MM.1S (cell line): ENCODE results near the gene ZFYVE28.

Experiments used
- DNase-seq: peaks from one replicate; pipeline ENCODE4 v3.0.0-alpha.2; 2015
- H2AFZ ChIP-seq: fragments of 300-600 bp; sonication (generic); 2 replicates; pipeline ENCODE4 v1.6.0; 2016; ENCODE audit warnings: antibody characterized with exemption, low read length
- H3F3A ChIP-seq: fragments of 300-600 bp; sonication (generic); 2 replicates; pipeline ENCODE4 v1.6.1; 2016; ENCODE audit warnings: mild to moderate bottlenecking, antibody characterized with exemption, low read length, moderate library complexity, mixed read lengths; ENCODE audit not compliant: insufficient read depth
- H3K27ac ChIP-seq: fragments of 300-600 bp; sonication (generic); 2 replicates; pipeline ENCODE4 v1.5.1; 2016; ENCODE audit warnings: mild to moderate bottlenecking, low read length
- H3K27me3 ChIP-seq: fragments of 300-600 bp; sonication (generic); replicated peaks from 2 replicates; pipeline ENCODE4 v1.6.0; 2016; ENCODE audit warnings: low read length; ENCODE audit not compliant: insufficient read depth
- H3K36me3 ChIP-seq: fragments of 300-600 bp; sonication (generic); replicated peaks from 2 replicates; pipeline ENCODE4 v1.6.1; 2016; ENCODE audit warnings: mild to moderate bottlenecking, low read length, mixed read lengths; ENCODE audit not compliant: insufficient read depth
- H3K4me1 ChIP-seq: fragments of 300-600 bp; sonication (generic); 2 replicates; pipeline ENCODE4 v1.6.1; 2016; ENCODE audit warnings: low read length, mixed read lengths
- H3K4me2 ChIP-seq: fragments of 300-600 bp; sonication (generic); 2 replicates; pipeline ENCODE4 v1.6.0; 2016; ENCODE audit warnings: low read depth, low read length
- H3K4me3 ChIP-seq: fragments of 300-600 bp; sonication (generic); 2 replicates; pipeline ENCODE4 v1.5.1; 2016; ENCODE audit warnings: low read length, mixed read lengths
- H3K79me2 ChIP-seq: fragments of 300-600 bp; sonication (generic); 2 replicates; pipeline ENCODE4 v1.6.1; 2016; ENCODE audit warnings: mixed run types, low read length, mixed read lengths
- H3K9ac ChIP-seq: fragments of 300-600 bp; sonication (generic); 2 replicates; pipeline ENCODE4 v1.6.1; 2016; ENCODE audit warnings: low read length, mixed read lengths
- H3K9me2 ChIP-seq: fragments of 300-600 bp; sonication (generic); replicated peaks from 2 replicates; pipeline ENCODE4 v1.6.1; 2016; ENCODE audit warnings: mild to moderate bottlenecking, low read length, mixed read lengths; ENCODE audit not compliant: insufficient read depth
- H3K9me3 ChIP-seq: fragments of 300-600 bp; sonication (generic); replicated peaks from 2 replicates; pipeline ENCODE4 v1.6.1; 2016; ENCODE audit warnings: mild to moderate bottlenecking, low read length, mixed read lengths; ENCODE audit not compliant: insufficient read depth
- H4K20me1 ChIP-seq: fragments of 300-600 bp; sonication (generic); 2 replicates; pipeline ENCODE4 v1.6.1; 2016; ENCODE audit warnings: mild to moderate bottlenecking, low read length, moderate library complexity, mixed read lengths; ENCODE audit not compliant: insufficient read depth
- CTCF ChIP-seq: fragments of 300-600 bp; sonication (generic); IDR thresholded peaks from 2 replicates; pipeline ENCODE4 v1.5.1; 2016; ENCODE audit warnings: antibody characterized with exemption, low read length, mixed read lengths
- EZH2 ChIP-seq: fragments of 300-600 bp; sonication (generic); optimal IDR thresholded peaks from 2 replicates; pipeline ENCODE3; 2017; ENCODE audit warnings: low read depth, mild to moderate bottlenecking, antibody characterized with exemption, low read length, mixed read lengths
- EZH2phosphoT487 ChIP-seq: fragments of 300-600 bp; sonication (generic); IDR thresholded peaks from 2 replicates; pipeline ENCODE4 v1.6.1; 2018; ENCODE audit warnings: antibody characterized with exemption, low read length

Gene ZFYVE28

GRCh38 chr4:2462992-2463762, 44.7 kb upstream of the ZFYVE28 start:
- Histone ChIP-seq H3K9me3 (no peaks in the 10 kb centered on the region), H3K79me2 (peaks cover 11% of the 10 kb centered on the region), H3K27ac (no peak overlapping the region), H3K36me3 (no peaks in the 10 kb centered on the region), H3K9me2 (no peaks in the 10 kb centered on the region), H3K4me2 (peak overlapping the region; percentile 94; the same call in 1 of the 2 replicates), H3K4me3 (peak overlapping the region; percentile 14; the same call in 1 of the 2 replicates), H3F3A (0 out of 2 replicates have a peak, but pooled peaks cover 1% of the 10 kb centered on the region), H3K9ac (no peak overlapping the region), H2AFZ (no peak overlapping the region), H4K20me1 (no peaks in the 10 kb centered on the region), H3K27me3 (no peaks in the 10 kb centered on the region), H3K4me1 (peaks cover 7% of the 10 kb centered on the region)
- no peak for DNase-seq
- TF ChIP-seq EZH2 (no peak), CTCF (peak; percentile 3; the same call in 1 of the 2 replicates)

- Histone ChIP-seq H3K4me2 (peak overlapping the region; percentile 94), H3K9ac (peak overlapping the region; percentile 42; the same call in 1 of the 2 replicates), H3K79me2 (peaks cover 3% of the 10 kb centered on the region), H3K4me1 (peaks cover 15% of the 10 kb centered on the region), H3K36me3 (no peaks in the 10 kb centered on the region), H3K9me2 (no peaks in the 10 kb centered on the region), H4K20me1 (no peaks in the 10 kb centered on the region), H2AFZ (peak overlapping the region; percentile 84), H3F3A (0 out of 2 replicates have a peak, but pooled peaks cover 4% of the 10 kb centered on the region), H3K4me3 (peak overlapping the region; percentile 53), H3K27me3 (no peaks in the 10 kb centered on the region), H3K9me3 (no peaks in the 10 kb centered on the region), H3K27ac (no peak overlapping the region)
- peak; percentile 77 for DNase-seq
- TF ChIP-seq EZH2 (no peak), CTCF (peak; percentile 46), EZH2phosphoT487 (no peak)
Observed at GRCh38 chr4:2462218-2462991, 44.0 kb upstream of the ZFYVE28 start.

GRCh38 chr4:2461246-2461960, 43.0 kb upstream of the ZFYVE28 start:
- no peaks in the 10 kb centered on the region for H4K20me1 ChIP-seq
- TF ChIP-seq CTCF (no peak), EZH2 (no peak), EZH2phosphoT487 (no peak)
- H3K9me3 ChIP-seq, result no peaks in the 10 kb centered on the region
- DNase-seq, result no peak
- H3K9ac ChIP-seq, result no peak overlapping the region
- H3K36me3 ChIP-seq, result no peaks in the 10 kb centered on the region
- no peak overlapping the region for H3K4me2 ChIP-seq
- 0 out of 2 replicates have a peak, but pooled peaks cover 4% of the 10 kb centered on the region for H3F3A ChIP-seq
- H3K27ac ChIP-seq, result no peak overlapping the region
- H2AFZ ChIP-seq, result no peak overlapping the region
- H3K4me1 ChIP-seq, result peaks cover 17% of the 10 kb centered on the region
- H3K4me3 ChIP-seq, result no peak overlapping the region
- no peaks in the 10 kb centered on the region for H3K27me3 ChIP-seq
- H3K79me2 ChIP-seq, result no peaks in the 10 kb centered on the region
- H3K9me2 ChIP-seq, result no peaks in the 10 kb centered on the region
